ENCODE data around the gene CLCN1. TPM values are rescaled to one million over a fixed set of nuclear protein-coding genes. Genes with fewer than 3 reads are reported as not detected.

The CLCN1 gene
- total RNA-seq, 1 donor from 2014 or later: not detected

- no peak overlapping the region for H3K4me3 Mint-ChIP-seq (ENCODE audit: unreplicated experiment)
- no peak for DNase-seq (ENCODE audit: extremely low spot score, unreplicated experiment)
- H3K27ac Mint-ChIP-seq (ENCODE audit: unreplicated experiment): no peak overlapping the region
- TF ChIP-seq CTCF (IDR thresholded peaks at IDR 0.05): no peak
- H3K36me3 Mint-ChIP-seq (ENCODE audit: unreplicated experiment): peaks cover 35% of the 10 kb centered on the region
- no peaks in the 10 kb centered on the region for H3K27me3 Mint-ChIP-seq (ENCODE audit: unreplicated experiment)
- H3K4me1 Mint-ChIP-seq (ENCODE audit: unreplicated experiment): peaks cover 42% of the 10 kb centered on the region
- no peaks in the 10 kb centered on the region for H3K9me3 Mint-ChIP-seq (ENCODE audit: unreplicated experiment)
These were observed 72.7 kb downstream of the CLCN1 start for GRCh38 chr7:143388491-143389101.

- no peak overlapping the region for H3K4me3 Mint-ChIP-seq (ENCODE audit: unreplicated experiment)
- TF ChIP-seq CTCF (IDR thresholded peaks at IDR 0.05): no peak
- peaks cover 35% of the 10 kb centered on the region for H3K36me3 Mint-ChIP-seq (ENCODE audit: unreplicated experiment)
- no peaks in the 10 kb centered on the region for H3K9me3 Mint-ChIP-seq (ENCODE audit: unreplicated experiment)
- H3K4me1 Mint-ChIP-seq (ENCODE audit: unreplicated experiment): peaks cover 42% of the 10 kb centered on the region
- no peak for DNase-seq (ENCODE audit: extremely low spot score, unreplicated experiment)
- peak overlapping the region; percentile 44 for H3K27ac Mint-ChIP-seq (ENCODE audit: unreplicated experiment)
- H3K27me3 Mint-ChIP-seq (ENCODE audit: unreplicated experiment): no peaks in the 10 kb centered on the region
These were observed 73.6 kb downstream of the CLCN1 start for GRCh38 chr7:143389316-143390103.

- Mint-ChIP-seq H3K9me3 (ENCODE audit: unreplicated experiment) (no peaks in the 10 kb centered on the region), H3K27ac (ENCODE audit: unreplicated experiment) (peak overlapping the region; percentile 44), H3K4me1 (ENCODE audit: unreplicated experiment) (peaks cover 42% of the 10 kb centered on the region), H3K4me3 (ENCODE audit: unreplicated experiment) (no peak overlapping the region), H3K36me3 (ENCODE audit: unreplicated experiment) (peaks cover 35% of the 10 kb centered on the region), H3K27me3 (ENCODE audit: unreplicated experiment) (no peaks in the 10 kb centered on the region)
- TF ChIP-seq CTCF (IDR thresholded peaks at IDR 0.05): no peak
- DNase-seq (ENCODE audit: extremely low spot score, unreplicated experiment): no peak
These were observed 74.3 kb downstream of the CLCN1 start for GRCh38 chr7:143390104-143390772.

GRCh38 chr7:143390773-143391317 is 74.9 kb downstream of the CLCN1 start:
- Mint-ChIP-seq H3K27me3 (ENCODE audit: unreplicated experiment) (no peaks in the 10 kb centered on the region), H3K4me1 (ENCODE audit: unreplicated experiment) (peaks cover 42% of the 10 kb centered on the region), H3K4me3 (ENCODE audit: unreplicated experiment) (no peak overlapping the region), H3K9me3 (ENCODE audit: unreplicated experiment) (no peaks in the 10 kb centered on the region), H3K36me3 (ENCODE audit: unreplicated experiment) (peaks cover 35% of the 10 kb centered on the region), H3K27ac (ENCODE audit: unreplicated experiment) (no peak overlapping the region)
- DNase-seq (ENCODE audit: extremely low spot score, unreplicated experiment): no peak
- TF ChIP-seq CTCF (IDR thresholded peaks at IDR 0.05): no peak
